ENCODE measurements around the gene PPP2R5A.

PPP2R5A gene

GRCh38 chr1:212244441-212244840 lies 40.8 kb upstream of the PPP2R5A start:
- H3K36me3 ChIP-seq (ENCODE audit: insufficient read depth, low read length) = no peaks in the 10 kb centered on the region
- H3F3A ChIP-seq (ENCODE audit: low read depth) = no peaks in the 10 kb centered on the region
- no peak overlapping the region for H3K4me3 ChIP-seq (ENCODE audit: low read length, poor library complexity, severe bottlenecking)
- no peaks in the 10 kb centered on the region for H3K9me2 ChIP-seq (replicated peaks; ENCODE audit: low read depth, low read length)
- no peaks in the 10 kb centered on the region for H3K4me1 ChIP-seq (ENCODE audit: insufficient read depth, low read length, poor library complexity, severe bottlenecking)
- TF ChIP-seq, protein P1, sequence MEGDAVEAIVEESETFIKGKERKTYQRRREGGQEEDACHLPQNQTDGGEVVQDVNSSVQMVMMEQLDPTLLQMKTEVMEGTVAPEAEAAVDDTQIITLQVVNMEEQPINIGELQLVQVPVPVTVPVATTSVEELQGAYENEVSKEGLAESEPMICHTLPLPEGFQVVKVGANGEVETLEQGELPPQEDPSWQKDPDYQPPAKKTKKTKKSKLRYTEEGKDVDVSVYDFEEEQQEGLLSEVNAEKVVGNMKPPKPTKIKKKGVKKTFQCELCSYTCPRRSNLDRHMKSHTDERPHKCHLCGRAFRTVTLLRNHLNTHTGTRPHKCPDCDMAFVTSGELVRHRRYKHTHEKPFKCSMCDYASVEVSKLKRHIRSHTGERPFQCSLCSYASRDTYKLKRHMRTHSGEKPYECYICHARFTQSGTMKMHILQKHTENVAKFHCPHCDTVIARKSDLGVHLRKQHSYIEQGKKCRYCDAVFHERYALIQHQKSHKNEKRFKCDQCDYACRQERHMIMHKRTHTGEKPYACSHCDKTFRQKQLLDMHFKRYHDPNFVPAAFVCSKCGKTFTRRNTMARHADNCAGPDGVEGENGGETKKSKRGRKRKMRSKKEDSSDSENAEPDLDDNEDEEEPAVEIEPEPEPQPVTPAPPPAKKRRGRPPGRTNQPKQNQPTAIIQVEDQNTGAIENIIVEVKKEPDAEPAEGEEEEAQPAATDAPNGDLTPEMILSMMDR (conservative IDR thresholded peaks at IDR 0.05; ENCODE audit: low read length) = no peak
- TF ChIP-seq EZH2phosphoT487 (IDR thresholded peaks at IDR 0.05; ENCODE audit: borderline replicate concordance) = no peak
- no peak overlapping the region for H3K9ac ChIP-seq (ENCODE audit: low read depth, low read length, poor library complexity, severe bottlenecking)
- H4K20me1 ChIP-seq (ENCODE audit: insufficient read depth, low read length, poor library complexity, severe bottlenecking) = no peaks in the 10 kb centered on the region
- no peaks in the 10 kb centered on the region for H3K27me3 ChIP-seq (ENCODE audit: insufficient read depth, low read length, poor library complexity, severe bottlenecking)
- no peaks in the 10 kb centered on the region for H3K79me2 ChIP-seq (ENCODE audit: insufficient read depth, low read length)
- H3K9me3 ChIP-seq (ENCODE audit: insufficient read depth, low read depth, low read length) = no peaks in the 10 kb centered on the region
- no peak overlapping the region for H3K4me2 ChIP-seq (ENCODE audit: low read depth, low read length, poor library complexity, severe bottlenecking)
- no peak overlapping the region for H2AFZ ChIP-seq (ENCODE audit: low read length)

GRCh38 chr1:212247179-212247721 lies 38.0 kb upstream of the PPP2R5A start:
- H3K9me3 ChIP-seq (ENCODE audit: insufficient read depth, low read depth, low read length) = no peaks in the 10 kb centered on the region
- no peak for TF ChIP-seq EZH2phosphoT487 (IDR thresholded peaks at IDR 0.05; ENCODE audit: borderline replicate concordance)
- TF ChIP-seq, protein P1 (conservative IDR thresholded peaks at IDR 0.05; ENCODE audit: low read length) = no peak
- H3K4me3 ChIP-seq (ENCODE audit: low read length, poor library complexity, severe bottlenecking) = no peak overlapping the region
- H3K9ac ChIP-seq (ENCODE audit: low read depth, low read length, poor library complexity, severe bottlenecking) = no peak overlapping the region
- H3K36me3 ChIP-seq (ENCODE audit: insufficient read depth, low read length) = no peaks in the 10 kb centered on the region
- H3K79me2 ChIP-seq (ENCODE audit: insufficient read depth, low read length) = no peaks in the 10 kb centered on the region
- H3K27me3 ChIP-seq (ENCODE audit: insufficient read depth, low read length, poor library complexity, severe bottlenecking) = no peaks in the 10 kb centered on the region
- no peaks in the 10 kb centered on the region for H3F3A ChIP-seq (ENCODE audit: low read depth)
- H4K20me1 ChIP-seq (ENCODE audit: insufficient read depth, low read length, poor library complexity, severe bottlenecking) = no peaks in the 10 kb centered on the region
- H3K4me1 ChIP-seq (ENCODE audit: insufficient read depth, low read length, poor library complexity, severe bottlenecking) = no peaks in the 10 kb centered on the region
- H2AFZ ChIP-seq (ENCODE audit: low read length) = no peak overlapping the region
- no peaks in the 10 kb centered on the region for H3K9me2 ChIP-seq (replicated peaks; ENCODE audit: low read depth, low read length)
- H3K4me2 ChIP-seq (ENCODE audit: low read depth, low read length, poor library complexity, severe bottlenecking) = no peak overlapping the region

GRCh38 chr1:212247988-212248387 lies 37.2 kb upstream of the PPP2R5A start:
- Histone ChIP-seq H4K20me1 (ENCODE audit: insufficient read depth, low read length, poor library complexity, severe bottlenecking) (no peaks in the 10 kb centered on the region), H3K4me1 (ENCODE audit: insufficient read depth, low read length, poor library complexity, severe bottlenecking) (no peaks in the 10 kb centered on the region), H3K79me2 (ENCODE audit: insufficient read depth, low read length) (no peaks in the 10 kb centered on the region), H2AFZ (ENCODE audit: low read length) (no peak overlapping the region), H3K9me3 (ENCODE audit: insufficient read depth, low read depth, low read length) (no peaks in the 10 kb centered on the region), H3K36me3 (ENCODE audit: insufficient read depth, low read length) (no peaks in the 10 kb centered on the region), H3F3A (ENCODE audit: low read depth) (no peaks in the 10 kb centered on the region), H3K27me3 (ENCODE audit: insufficient read depth, low read length, poor library complexity, severe bottlenecking) (no peaks in the 10 kb centered on the region), H3K9me2 (replicated peaks; ENCODE audit: low read depth, low read length) (no peaks in the 10 kb centered on the region), H3K4me2 (ENCODE audit: low read depth, low read length, poor library complexity, severe bottlenecking) (no peak overlapping the region), H3K9ac (ENCODE audit: low read depth, low read length, poor library complexity, severe bottlenecking) (no peak overlapping the region), H3K4me3 (ENCODE audit: low read length, poor library complexity, severe bottlenecking) (no peak overlapping the region)
- TF ChIP-seq, protein P1 (conservative IDR thresholded peaks at IDR 0.05; ENCODE audit: low read length) = no peak
